Activated CD8-positive, alpha-beta T cell treated with anti-CD3 and anti-CD28 coated beads for 36 hours (primary cell): Measurements from ENCODE around the gene CCDC91. TPM values are rescaled to one million over a fixed set of nuclear protein-coding genes. Genes with fewer than 3 reads are reported as not detected.
"Not testable (repeated sequence)": the region's sequence is repeated elsewhere in the genome, so short reads cannot be mapped to it uniquely, and the experiment has no call there.

Experiments used
- ATAC-seq: fragments of 200-7000 bp; cut with Tn5 transposase; one replicate; pipeline ENCODE4 v1.10.0; 2021; ENCODE audit warnings: mild to moderate bottlenecking, moderate library complexity
- CTCF ChIA-PET: fragments of 350-600 bp; sonication (Branson Sonifier 250); formaldehyde crosslinking; loops from one replicate; lab custom pipeline; 2021; ENCODE audit warnings: antibody characterized with exemption; lab: Charles Lee
- POLR2A ChIA-PET: fragments of 350-600 bp; sonication (Branson Sonifier 250); formaldehyde crosslinking; loops from one replicate; lab custom pipeline; 2021; ENCODE audit warnings: antibody characterized with exemption; lab: Charles Lee
- DNase-seq: peaks from one replicate; pipeline ENCODE4 v3.0.0-alpha.2; 2020
- H3K27ac Mint-ChIP-seq: one replicate; pipeline ENCODE4 v1.8.0; 2021; ENCODE audit warnings: mild to moderate bottlenecking, mixed read lengths
- H3K27me3 Mint-ChIP-seq: one replicate; pipeline ENCODE4 v1.8.0; 2021; ENCODE audit warnings: mixed read lengths
- H3K36me3 Mint-ChIP-seq: one replicate; pipeline ENCODE4 v1.8.0; 2021; ENCODE audit warnings: low read depth, mixed read lengths
- H3K4me1 Mint-ChIP-seq: one replicate; pipeline ENCODE4 v1.8.0; 2021; ENCODE audit warnings: low read depth, mixed read lengths
- H3K4me3 Mint-ChIP-seq: one replicate; pipeline ENCODE4 v1.8.0; 2021; ENCODE audit warnings: mild to moderate bottlenecking, moderate library complexity, mixed read lengths
- H3K9me3 Mint-ChIP-seq: one replicate; pipeline ENCODE4 v1.8.0; 2021; ENCODE audit warnings: mixed read lengths
- CTCF ChIP-seq: fragments of 200-600 bp; IDR thresholded peaks from one replicate; pipeline ENCODE4 v1.8.0; 2022; ENCODE audit warnings: antibody characterized with exemption, mild to moderate bottlenecking
- intact Hi-C: fragments of 100-400 bp; cut with micrococcal nuclease; formaldehyde crosslinking; loops from one replicate; pipeline ENCODE4 v1.10.0; 2022
- total RNA-seq, 2 experiments: library from RNA; stranded (reverse); gene quantifications; one replicate each; pipeline ENCODE4 v1.2.3, GENCODE V29; 2021

Gene CCDC91
- total RNA-seq, 2 experiments from 2014 or later: 14.7 to 14.8 TPM

GRCh38 chr12:28248555-28249145 lies 58.4 kb downstream of the CCDC91 start:
- H3K9me3 Mint-ChIP-seq: peaks cover 2% of the 10 kb centered on the region
- CTCF ChIA-PET: interaction anchor here (1.8 to 2.8 kb wide), 3 partner anchors 9 to 24 kb away, joined by 4 to 7 read pairs (median 7); no protein-coding TSS in a partner anchor
- H3K27ac Mint-ChIP-seq: peak overlapping the region; percentile 39
- H3K4me1 Mint-ChIP-seq: peaks cover 67% of the 10 kb centered on the region
- ATAC-seq (no peak), DNase-seq (no peak)
- POLR2A ChIA-PET: interaction anchor here (1.3 kb wide), 1 partner anchor 58 kb away, joined by 3 read pairs; no protein-coding TSS in a partner anchor
- TF ChIP-seq CTCF: no peak
- no peak overlapping the region for H3K4me3 Mint-ChIP-seq
- intact Hi-C loops: no loop called here
- no peaks in the 10 kb centered on the region for H3K27me3 Mint-ChIP-seq
- no peaks in the 10 kb centered on the region for H3K36me3 Mint-ChIP-seq

GRCh38 chr12:28253161-28253641 lies 62.9 kb downstream of the CCDC91 start:
- ATAC-seq: peak; percentile 97
- Mint-ChIP-seq H3K27ac (peak overlapping the region; percentile 88), H3K36me3 (peaks cover 2% of the 10 kb centered on the region), H3K27me3 (no peaks in the 10 kb centered on the region), H3K9me3 (no peaks in the 10 kb centered on the region), H3K4me1 (peaks cover 68% of the 10 kb centered on the region), H3K4me3 (peak overlapping the region; percentile 64)
- DNase-seq: peak; percentile 65
- ChIA-PET POLR2A (interaction anchor here (1.0 kb wide), 1 partner anchor 62 kb away, joined by 10 read pairs; the partner anchor contains the start of gene CCDC91), CTCF (interaction anchor here (1.3 kb wide), 1 partner anchor 63 kb away, joined by 4 read pairs; the partner anchor contains the start of gene CCDC91)
- intact Hi-C loops: loop anchor here (1.0 to 5.0 kb wide), 2 partner anchors 30 to 61 kb away; partner anchors contain the start of gene CCDC91
- TF ChIP-seq CTCF: no peak

GRCh38 chr12:28257411-28257810 lies 67.2 kb downstream of the CCDC91 start:
- no peaks in the 10 kb centered on the region for H3K9me3 Mint-ChIP-seq
- peaks cover 32% of the 10 kb centered on the region for H3K4me1 Mint-ChIP-seq
- CTCF ChIA-PET: interaction anchor here (0.6 kb wide), 1 partner anchor 20 kb away, joined by 3 read pairs; no protein-coding TSS in a partner anchor

GRCh38 chr12:28258998-28259397 lies 68.7 kb downstream of the CCDC91 start:
- H3K27me3 Mint-ChIP-seq: no peaks in the 10 kb centered on the region
- ATAC-seq: no peak
- no peak for TF ChIP-seq CTCF
- H3K4me1 Mint-ChIP-seq: peaks cover 16% of the 10 kb centered on the region
- H3K36me3 Mint-ChIP-seq: peaks cover 23% of the 10 kb centered on the region
- no peak for DNase-seq
- CTCF ChIA-PET: no interaction called here
- intact Hi-C loops: no loop called here
- POLR2A ChIA-PET: no interaction called here
- no peak overlapping the region for H3K4me3 Mint-ChIP-seq
- no peaks in the 10 kb centered on the region for H3K9me3 Mint-ChIP-seq
- no peak overlapping the region for H3K27ac Mint-ChIP-seq

More at GRCh38 chr12:28257411-28257810, 67.2 kb downstream of the CCDC91 start:
- H3K27ac Mint-ChIP-seq: no peak overlapping the region
- peaks cover 22% of the 10 kb centered on the region for H3K36me3 Mint-ChIP-seq
- DNase-seq: no peak
- no peak for ATAC-seq
- intact Hi-C loops: no loop called here
- POLR2A ChIA-PET: no interaction called here
- no peak overlapping the region for H3K4me3 Mint-ChIP-seq
- TF ChIP-seq CTCF: no peak
- no peaks in the 10 kb centered on the region for H3K27me3 Mint-ChIP-seq

GRCh38 chr12:28265435-28266042 lies 75.3 kb downstream of the CCDC91 start:
- Mint-ChIP-seq H3K4me1 (no peaks in the 10 kb centered on the region), H3K27me3 (no peaks in the 10 kb centered on the region), H3K4me3 (no peak overlapping the region), H3K36me3 (peaks cover 36% of the 10 kb centered on the region), H3K9me3 (peaks cover 7% of the 10 kb centered on the region), H3K27ac (no peak overlapping the region)
- CTCF ChIA-PET: no interaction called here
- no peak for TF ChIP-seq CTCF
- POLR2A ChIA-PET: no interaction called here
- ATAC-seq: no peak
- intact Hi-C loops: no loop called here
- DNase-seq: no peak

GRCh38 chr12:28267920-28268607 lies 77.8 kb downstream of the CCDC91 start:
- CTCF ChIA-PET, DNase-seq, POLR2A ChIA-PET, H3K4me3 Mint-ChIP-seq, H3K27me3 Mint-ChIP-seq, ATAC-seq, H3K27ac Mint-ChIP-seq, H3K4me1 Mint-ChIP-seq, intact Hi-C loops: not testable (repeated sequence)
- peaks cover 35% of the 10 kb centered on the region for H3K36me3 Mint-ChIP-seq
- peaks cover 16% of the 10 kb centered on the region for H3K9me3 Mint-ChIP-seq
